ENCODE measurements around the gene TALDO1.

Gene TALDO1

GRCh38 chr11:799641-800316, 52.5 kb downstream of the TALDO1 start:
- no peak for DNase-seq (ENCODE audit: low read depth)

DNA sequence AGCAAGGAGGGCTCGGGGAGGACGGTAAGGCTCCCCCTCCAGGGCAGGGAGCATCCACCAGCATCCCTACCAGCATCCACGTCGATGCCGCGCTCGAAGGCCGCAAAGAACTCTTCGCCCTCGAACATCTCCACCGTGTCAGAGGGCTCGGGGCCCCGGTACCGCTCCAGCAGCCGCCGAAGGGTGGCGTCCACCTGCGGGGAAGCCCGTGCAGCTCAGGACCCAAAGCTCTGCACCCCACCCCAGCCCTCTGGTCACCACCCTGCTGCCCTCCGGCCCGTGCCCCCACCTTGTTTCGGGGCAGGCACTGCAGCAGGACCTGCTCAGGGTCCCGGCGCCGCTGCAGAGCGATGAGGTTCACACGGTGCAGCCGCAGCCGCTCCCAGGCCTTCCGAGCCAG, 53.2 kb downstream of the TALDO1 start:
- no peak for DNase-seq (ENCODE audit: low read depth)

DNA sequence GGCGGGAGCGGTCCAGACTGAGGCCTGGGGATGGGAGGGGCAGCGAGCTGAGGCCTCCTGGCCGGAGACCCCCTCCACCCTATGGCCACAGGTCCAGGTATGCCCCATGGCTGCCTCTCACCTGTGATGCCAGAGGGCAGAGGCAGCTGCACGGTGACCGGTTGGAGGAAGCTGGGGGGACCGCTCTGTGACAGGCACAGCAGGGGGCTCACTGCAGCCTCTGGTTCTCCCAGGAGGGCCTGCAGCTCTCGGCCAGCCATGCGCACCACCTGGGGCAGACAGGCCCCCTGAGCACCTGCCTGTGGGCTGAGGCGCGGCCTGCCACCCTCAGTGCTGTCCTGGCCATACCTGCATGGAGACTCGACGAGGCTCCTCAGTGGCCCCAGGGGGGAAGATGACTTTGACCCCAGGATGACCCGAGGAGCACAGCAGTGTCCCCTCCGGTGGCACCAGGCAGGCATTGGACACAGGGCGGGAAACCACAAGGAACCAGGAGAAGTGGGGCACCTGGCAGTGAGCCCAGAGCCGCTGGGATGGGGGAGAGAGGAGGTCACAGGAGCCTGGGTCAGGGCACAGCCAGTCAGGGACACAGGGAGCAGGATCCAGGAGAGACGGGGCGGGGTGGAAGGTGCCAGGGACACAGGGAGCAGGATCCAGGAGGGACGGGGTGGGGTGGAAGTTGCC, 54.0 kb downstream of the TALDO1 start:
- no peak for DNase-seq (ENCODE audit: low read depth)

GRCh38 chr11:802018-802617, 54.9 kb downstream of the TALDO1 start:
- no peak for DNase-seq (ENCODE audit: low read depth)

- no peak for DNase-seq (ENCODE audit: low read depth)
Observed at GRCh38 chr11:802693-803466, 55.6 kb downstream of the TALDO1 start.

DNA sequence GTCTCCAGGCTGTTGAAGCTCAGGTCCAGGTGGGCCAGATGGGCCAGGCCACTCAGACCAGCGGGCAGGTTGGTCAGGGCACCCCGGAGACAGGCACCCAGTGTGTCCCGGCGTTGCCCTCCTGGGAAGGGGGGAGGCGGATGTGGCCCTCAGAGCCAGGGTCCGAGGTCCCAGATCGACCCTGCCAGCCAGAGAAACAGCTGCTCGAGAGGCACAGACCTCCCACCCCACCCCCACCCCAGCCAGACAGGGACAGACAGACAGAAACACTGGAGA, 56.1 kb downstream of the TALDO1 start:
- no peak for DNase-seq (ENCODE audit: low read depth)

DNA sequence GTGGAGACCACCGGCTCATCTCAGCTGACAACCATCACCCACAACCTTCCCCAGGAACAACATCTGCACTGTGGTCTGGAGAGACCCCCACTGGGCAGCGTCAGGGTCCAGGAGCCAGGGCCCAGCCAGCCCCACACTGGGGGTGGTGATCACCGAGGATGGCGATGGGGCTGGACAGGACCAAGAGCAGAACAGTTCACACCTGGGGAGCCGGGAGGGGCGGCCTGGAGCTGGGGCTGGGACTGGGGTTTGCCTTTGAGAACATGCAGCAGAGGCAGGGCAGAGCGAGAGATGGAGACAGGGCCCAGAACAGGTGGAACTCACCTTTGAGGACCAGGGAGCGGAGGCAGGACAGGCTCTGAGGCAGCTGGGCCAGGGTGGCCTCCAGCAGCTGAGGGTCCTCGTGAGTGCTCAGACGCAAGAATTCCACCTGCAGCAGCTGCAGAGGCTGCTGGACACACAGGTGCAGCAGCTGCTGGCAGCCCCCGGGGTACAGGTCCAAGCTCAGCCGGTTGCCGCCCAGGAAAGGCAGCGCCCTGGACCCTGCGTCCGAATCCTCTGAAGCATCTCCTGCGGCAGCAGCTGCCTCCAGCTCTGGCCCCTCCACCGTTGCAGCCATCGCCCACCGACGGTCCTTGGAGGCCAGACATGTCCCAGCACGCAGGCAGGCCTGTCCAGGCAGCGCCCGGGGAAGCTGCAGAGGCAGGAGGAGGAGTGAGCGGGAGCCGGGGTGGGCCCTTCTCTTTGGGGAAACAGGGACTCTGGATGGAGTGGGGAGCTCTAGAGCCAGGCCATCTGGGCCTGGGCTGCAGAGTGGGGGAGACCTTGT, 56.7 kb downstream of the TALDO1 start:
- no peak for DNase-seq (ENCODE audit: low read depth)

DNA sequence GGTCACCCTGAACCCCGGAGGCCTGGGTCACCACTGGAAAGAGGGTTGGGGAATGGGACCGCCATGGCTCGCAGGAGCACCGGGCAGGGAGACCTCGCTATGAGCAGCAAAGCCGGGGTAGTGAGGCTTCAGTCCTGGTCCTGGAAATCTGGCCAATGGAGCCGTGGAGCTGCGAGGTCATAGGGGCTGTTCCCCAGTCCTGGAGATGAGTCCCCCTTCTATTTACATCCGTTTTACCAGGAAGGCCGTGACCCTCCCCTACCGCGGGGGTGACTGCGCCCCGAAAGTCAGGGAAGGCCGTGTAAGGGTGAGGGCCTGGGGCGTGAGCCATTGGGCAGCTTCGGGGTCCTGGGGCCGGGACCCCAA, 57.3 kb downstream of the TALDO1 start:
- DNase-seq (ENCODE audit: low read depth) = no peak

- DNase-seq (ENCODE audit: low read depth) = no peak
Observed at GRCh38 chr11:808427-809286, 61.4 kb downstream of the TALDO1 start.

DNA sequence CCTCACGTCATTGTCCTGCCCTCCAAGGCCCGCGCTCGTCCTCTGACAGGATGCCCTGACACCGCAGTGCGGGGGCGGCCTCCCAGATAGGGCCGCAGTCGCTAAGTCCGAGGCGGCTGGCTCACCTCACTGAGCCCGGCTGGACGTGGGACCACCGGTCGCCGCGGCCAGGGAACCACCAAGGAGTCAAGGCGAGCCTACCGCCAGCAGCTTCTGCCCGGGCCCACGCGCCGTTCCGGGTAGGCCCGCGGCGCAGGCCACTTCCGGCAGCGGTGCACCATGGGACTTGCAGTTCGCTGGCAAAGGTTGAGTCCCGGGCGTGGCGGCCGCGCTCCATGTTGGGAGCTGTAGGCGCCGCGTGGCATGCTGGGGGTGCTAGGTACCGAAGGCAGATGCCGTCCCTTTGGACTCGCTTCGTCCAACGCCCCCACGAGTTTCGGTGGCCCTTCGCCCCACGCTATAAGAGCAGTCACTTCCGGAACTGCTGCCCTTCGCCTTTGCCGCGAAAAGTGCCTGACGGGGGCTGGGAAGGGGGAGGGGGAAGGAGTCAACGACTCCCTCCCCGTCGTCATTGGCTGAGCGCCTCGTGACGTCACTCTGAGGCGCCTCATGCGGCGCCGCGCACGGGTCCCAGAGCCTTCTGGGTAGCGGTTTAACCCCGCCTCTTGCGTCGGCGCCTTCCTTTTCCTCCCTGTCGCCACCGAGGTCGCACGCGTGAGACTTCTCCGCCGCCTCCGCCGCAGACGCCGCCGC, 62.2 kb downstream of the TALDO1 start, which contains the start of gene RPLP2:
TSS of gene RPLP2 (plus strand) at position 681 of the 753 bp plus-strand sequence. CDS start 268 bp downstream, outside the sequence.
- peak; percentile 98 for DNase-seq (ENCODE audit: low read depth)

DNA sequence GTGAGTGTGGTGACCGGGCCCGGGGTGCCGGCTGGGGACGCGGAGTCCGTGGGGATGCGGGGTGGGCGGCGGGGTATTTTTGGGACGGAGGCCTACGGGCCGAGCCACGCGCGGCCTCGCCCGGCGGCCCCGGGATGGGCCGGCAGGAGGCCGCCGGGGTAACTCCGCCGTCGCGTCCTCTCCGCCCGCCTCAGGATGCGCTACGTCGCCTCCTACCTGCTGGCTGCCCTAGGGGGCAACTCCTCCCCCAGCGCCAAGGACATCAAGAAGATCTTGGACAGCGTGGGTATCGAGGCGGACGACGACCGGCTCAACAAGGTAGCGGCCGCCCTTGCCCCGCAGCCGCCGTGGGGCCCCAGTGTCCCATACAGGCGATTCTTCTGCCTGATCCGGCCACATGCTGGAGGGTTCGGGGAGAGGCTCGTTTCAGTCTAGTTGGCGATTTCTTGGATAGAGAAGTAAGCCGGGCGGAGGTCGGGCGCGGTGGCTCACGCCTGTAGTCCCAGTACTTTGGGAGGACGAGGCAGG, 62.8 kb downstream of the TALDO1 start:
- no peak for DNase-seq (ENCODE audit: low read depth)

- DNase-seq (ENCODE audit: low read depth) = no peak
Observed at GRCh38 chr11:811446-812245, 64.4 kb downstream of the TALDO1 start.

DNA sequence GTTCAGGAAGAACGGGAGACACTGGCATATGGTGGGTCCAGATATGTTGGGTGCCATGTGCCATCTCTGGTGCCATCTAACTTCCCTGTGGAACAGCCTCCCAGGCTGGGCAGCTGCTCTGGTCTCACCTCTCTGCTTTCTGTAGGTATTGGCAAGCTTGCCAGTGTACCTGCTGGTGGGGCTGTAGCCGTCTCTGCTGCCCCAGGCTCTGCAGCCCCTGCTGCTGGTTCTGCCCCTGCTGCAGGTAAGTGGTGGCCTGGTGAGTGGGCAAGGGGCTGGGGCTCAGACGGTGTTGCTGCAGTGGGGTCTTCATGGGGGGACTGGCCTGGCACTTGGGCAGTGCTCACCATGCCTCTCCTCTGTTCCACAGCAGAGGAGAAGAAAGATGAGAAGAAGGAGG, 65.1 kb downstream of the TALDO1 start:
- DNase-seq (ENCODE audit: low read depth) = no peak

GRCh38 chr11:813072-813455, 65.8 kb downstream of the TALDO1 start:
- DNase-seq (ENCODE audit: low read depth) = no peak

DNA sequence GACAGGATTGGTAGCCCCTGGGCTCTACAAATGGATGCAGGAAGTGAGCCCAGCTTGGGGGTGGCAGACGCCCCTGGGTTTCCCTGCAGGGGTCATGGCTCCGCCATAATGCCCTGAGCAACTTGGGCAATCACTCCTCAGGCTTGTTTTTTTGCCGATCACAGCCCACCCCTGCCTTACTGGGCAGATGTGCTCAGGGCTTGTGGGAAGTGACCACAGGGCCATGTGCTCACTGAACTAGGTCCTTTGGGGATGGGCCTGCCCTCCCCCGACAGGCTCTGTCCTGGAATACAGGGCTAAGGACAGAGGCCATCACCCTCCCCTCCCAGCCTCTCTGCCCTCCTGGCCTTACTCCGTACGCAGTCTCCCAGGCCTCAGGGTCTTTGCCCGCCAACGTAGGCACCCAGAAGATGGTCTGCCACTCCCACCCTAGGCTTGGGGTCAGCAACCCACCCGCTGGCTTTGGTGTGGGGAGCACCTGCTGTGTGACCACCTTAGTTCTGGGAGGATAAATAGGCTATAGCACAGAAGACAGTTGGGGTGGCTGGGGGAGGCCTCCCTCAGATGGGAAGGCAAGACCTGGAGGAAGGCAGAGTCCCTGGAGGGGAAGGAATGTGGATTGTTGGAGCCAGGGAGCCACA, 66.3 kb downstream of the TALDO1 start:
- DNase-seq (ENCODE audit: low read depth) = no peak

Measured in T follicular helper cell (primary cell).